ENCODE results near the gene CCBE1.
"Not testable (repeated sequence)": the region's sequence is repeated elsewhere in the genome, so short reads cannot be mapped to it uniquely, and the experiment has no call there.

The CCBE1 gene

GRCh38 chr18:59520562-59521355 lies 176.5 kb downstream of the CCBE1 start:
- no peak for DNase-seq

GRCh38 chr18:59518705-59519104 lies 178.5 kb downstream of the CCBE1 start:
- DNase-seq = no peak

- no peak for DNase-seq
Measured at GRCh38 chr18:59517446-59518165, 179.6 kb downstream of the CCBE1 start.

GRCh38 chr18:59516356-59517155 lies 180.7 kb downstream of the CCBE1 start:
- peak; percentile 57 for DNase-seq

- DNase-seq = not testable (repeated sequence)
Measured at GRCh38 chr18:59515956-59516355, 181.3 kb downstream of the CCBE1 start.

GRCh38 chr18:59515147-59515546 lies 182.1 kb downstream of the CCBE1 start:
- no peak for DNase-seq

GRCh38 chr18:59514203-59514602 lies 183.0 kb downstream of the CCBE1 start:
- peak; percentile 80 for DNase-seq

- peak; percentile 29 for DNase-seq
Measured at GRCh38 chr18:59512025-59512755, 185.0 kb downstream of the CCBE1 start.

- DNase-seq = no peak
Measured at GRCh38 chr18:59509481-59510442, 187.5 kb downstream of the CCBE1 start.

- DNase-seq = peak; percentile 62
Measured at GRCh38 chr18:59505356-59505755, 191.9 kb downstream of the CCBE1 start.

GRCh38 chr18:59502274-59503175 lies 194.7 kb downstream of the CCBE1 start:
- DNase-seq = peak; percentile 93

- peak; percentile 41 for DNase-seq
Measured at GRCh38 chr18:59501920-59502273, 195.3 kb downstream of the CCBE1 start.

- DNase-seq = no peak
Measured at GRCh38 chr18:59500765-59501164, 196.5 kb downstream of the CCBE1 start.

- DNase-seq = no peak
Measured at GRCh38 chr18:59498506-59499086, 198.6 kb downstream of the CCBE1 start.

GRCh38 chr18:59492756-59493421 lies 204.3 kb downstream of the CCBE1 start:
- no peak for DNase-seq

GRCh38 chr18:59488899-59489298 lies 208.3 kb downstream of the CCBE1 start:
- DNase-seq = no peak

- DNase-seq = no peak
Measured at GRCh38 chr18:59485382-59485781, 211.8 kb downstream of the CCBE1 start.

- DNase-seq = peak; percentile 52
Measured at GRCh38 chr18:59484561-59485328, 212.5 kb downstream of the CCBE1 start.

- DNase-seq = no peak
Measured at GRCh38 chr18:59484131-59484530, 213.1 kb downstream of the CCBE1 start.

All from fibroblast of upper back skin (primary cell).